Upper lobe of left lung (tissue), 6 donors: ENCODE measurements around the gene CYP26B1. TPM values are rescaled to one million over a fixed set of nuclear protein-coding genes. Genes with fewer than 3 reads are reported as not detected.
A peak's percentile ranks its signal among the peaks of the same experiment; 100 is the strongest.

Experiments used
- ATAC-seq, 2 donors: fragments of 200-7000 bp; cut with Tn5 transposase; one replicate each; pipeline ENCODE4 v1.9.1; 2022; ENCODE audit warnings: mild to moderate bottlenecking in 2 of 2, moderate library complexity in 2 of 2; ENCODE audit not compliant: low FRiP score in 2 of 2
- DNase-seq, 2 donors: peaks; one replicate each; pipeline ENCODE4 v3.0.0-alpha.2; 2019 to 2020
- H3K27ac ChIP-seq, 4 donors: fragments of 200-600 bp; sonication (generic); one replicate each; pipeline ENCODE4 v1.5.1; 2016 to 2019
- H3K27me3 ChIP-seq, 4 donors: fragments of 200-600 bp; sonication (generic); one replicate each; pipeline ENCODE4 v1.5.1; 2017 to 2019
- H3K36me3 ChIP-seq, 4 donors: fragments of 200-600 bp; sonication (generic); one replicate each; pipeline ENCODE4 v1.5.1; 2016 to 2019
- H3K4me1 ChIP-seq, 4 donors: fragments of 200-600 bp; sonication (generic); one replicate each; pipeline ENCODE4 v1.5.1; 2018 to 2019
- H3K4me3 ChIP-seq, 4 donors: fragments of 200-600 bp; sonication (generic); one replicate each; pipeline ENCODE4 v1.5.1; 2017 to 2019; ENCODE audit warnings: mild to moderate bottlenecking in 2 of 4, moderate library complexity in 1 of 4
- H3K9me3 ChIP-seq, 4 donors: fragments of 200-600 bp; sonication (generic); one replicate each; pipeline ENCODE4 v1.5.1; 2018 to 2019
- EP300 ChIP-seq, 4 donors: sonication (generic); formaldehyde crosslinking; IDR thresholded peaks; one replicate each; pipeline ENCODE4 v1.5.1; 2017; ENCODE audit warnings: antibody characterized with exemption in 4 of 4, control low read depth in 2 of 4
- POLR2A ChIP-seq, 4 donors: fragments of 450-650 bp; IDR thresholded peaks; one replicate each; pipeline ENCODE4 v1.5.1; 2016 to 2017; ENCODE audit warnings: antibody characterized with exemption in 4 of 4, mild to moderate bottlenecking in 2 of 4
- POLR2AphosphoS5 ChIP-seq, 2 donors: sonication (generic); formaldehyde crosslinking; IDR thresholded peaks; one replicate each; pipeline ENCODE4 v1.5.1; 2017; ENCODE audit warnings: antibody characterized with exemption in 2 of 2
- WGBS, 2 donors: methylation state at CpG; one replicate each; pipeline ENCODE4 v1.1.5; 2017 to 2018; 5-methylcytosine and 5-hydroxymethylcytosine counted together
- total RNA-seq, 6 donors: library from RNA; depleted of rRNA in 4 of 6; stranded (reverse); fragments of >200 nt in 4 of 6; gene quantifications; one replicate each; pipeline versions ENCODE4 v1.1.0 to v1.2.1, GENCODE V29; 2016 to 2021
- TF ChIP-seq, protein P1 (sequence below), 6 experiments: fragments of 450-650 bp in 4 of 6; fragments of 200-600 bp in 2 of 6; sonication (generic) in 2 of 6; IDR thresholded peaks; one replicate each; pipeline ENCODE4 v1.5.1; 2016 to 2019; ENCODE audit warnings: antibody characterized with exemption in 6 of 6
- donor health status: DM: no; HTN: no; CAD: no; lungs with moderate emphysema.
- donor health status: DM: no; HTN: yes; CAD: no; lungs with severe emphysema.

The CYP26B1 gene
- total RNA-seq, 6 donors from 2014 or later: 0.89 to 4.8 (median 4.5) TPM; not detected in 1

DNA sequence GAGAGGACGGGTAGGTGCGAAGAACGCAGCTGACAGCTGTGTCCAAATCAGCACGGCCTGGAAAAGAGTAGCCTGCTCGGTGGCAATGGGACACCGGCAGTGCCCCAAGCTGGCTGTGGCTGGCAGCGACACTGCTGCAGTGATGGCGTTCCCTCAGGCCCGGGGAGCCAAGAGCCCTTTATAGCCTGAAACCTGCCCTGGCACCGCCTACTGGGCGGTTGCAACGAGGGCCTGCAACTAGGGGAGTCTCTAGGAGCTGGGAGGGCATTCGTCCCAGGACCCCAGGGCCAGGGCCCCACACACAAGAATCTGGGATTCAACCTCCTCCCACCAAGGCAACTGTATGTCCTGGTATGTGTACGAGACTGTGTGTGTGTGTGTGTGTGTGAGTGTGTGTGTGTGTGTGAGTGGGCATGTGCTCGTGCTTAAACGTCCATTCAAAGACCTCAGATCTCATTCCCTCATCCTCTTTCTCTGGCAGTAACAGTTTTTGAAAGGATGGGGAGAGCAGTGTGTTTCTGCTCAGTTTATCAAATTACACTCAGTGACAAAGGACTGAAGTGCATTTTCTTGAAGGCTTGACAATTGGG lies 6.8 kb upstream of the CYP26B1 start:
- WGBS, 2 donors: 70 to 81% methylated on average over 14 to 16 of the region's 16 CpGs
- Histone ChIP-seq H3K9me3 (no peaks in the 10 kb centered on the region), H3K4me3 (no peak overlapping the region), H3K36me3 (no peaks in the 10 kb centered on the region), H3K4me1 (peaks cover 8 to 12% (median 11%) of the 10 kb centered on the region in 4 donors), H3K27me3 (peaks cover 0 to 10% (median 3%) of the 10 kb centered on the region in 4 donors), H3K27ac (no peak overlapping the region)
- DNase-seq (peak in 1 of 2 donors; percentile 57), ATAC-seq (no peak)
- TF ChIP-seq POLR2AphosphoS5 (IDR thresholded peaks at IDR 0.05) (no peak), EP300 (IDR thresholded peaks at IDR 0.05) (no peak), POLR2A (IDR thresholded peaks at IDR 0.05) (no peak)
- TF ChIP-seq, protein P1, sequence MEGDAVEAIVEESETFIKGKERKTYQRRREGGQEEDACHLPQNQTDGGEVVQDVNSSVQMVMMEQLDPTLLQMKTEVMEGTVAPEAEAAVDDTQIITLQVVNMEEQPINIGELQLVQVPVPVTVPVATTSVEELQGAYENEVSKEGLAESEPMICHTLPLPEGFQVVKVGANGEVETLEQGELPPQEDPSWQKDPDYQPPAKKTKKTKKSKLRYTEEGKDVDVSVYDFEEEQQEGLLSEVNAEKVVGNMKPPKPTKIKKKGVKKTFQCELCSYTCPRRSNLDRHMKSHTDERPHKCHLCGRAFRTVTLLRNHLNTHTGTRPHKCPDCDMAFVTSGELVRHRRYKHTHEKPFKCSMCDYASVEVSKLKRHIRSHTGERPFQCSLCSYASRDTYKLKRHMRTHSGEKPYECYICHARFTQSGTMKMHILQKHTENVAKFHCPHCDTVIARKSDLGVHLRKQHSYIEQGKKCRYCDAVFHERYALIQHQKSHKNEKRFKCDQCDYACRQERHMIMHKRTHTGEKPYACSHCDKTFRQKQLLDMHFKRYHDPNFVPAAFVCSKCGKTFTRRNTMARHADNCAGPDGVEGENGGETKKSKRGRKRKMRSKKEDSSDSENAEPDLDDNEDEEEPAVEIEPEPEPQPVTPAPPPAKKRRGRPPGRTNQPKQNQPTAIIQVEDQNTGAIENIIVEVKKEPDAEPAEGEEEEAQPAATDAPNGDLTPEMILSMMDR (IDR thresholded peaks at IDR 0.05): no peak

DNA sequence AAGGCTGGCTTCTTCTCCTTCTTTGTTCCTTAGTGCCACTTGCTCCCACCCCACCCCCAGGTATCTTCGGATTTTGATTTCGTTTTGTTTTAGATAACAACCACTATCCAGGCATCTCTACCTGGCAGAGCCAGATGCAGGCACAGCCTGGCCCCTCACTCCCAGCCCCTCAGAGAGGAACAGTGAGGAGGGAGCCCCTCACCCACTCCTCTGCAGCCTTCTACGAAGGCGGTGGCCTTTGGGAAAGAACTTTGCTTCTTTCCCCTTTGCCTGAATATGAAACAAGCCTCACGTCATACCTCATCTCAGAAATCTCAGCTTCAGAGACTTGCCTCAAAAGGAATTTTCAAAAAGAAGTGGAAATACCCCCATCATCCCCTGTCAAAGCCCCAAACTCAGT lies 6.3 kb upstream of the CYP26B1 start:
- ATAC-seq (no peak), DNase-seq (no peak)
- no peaks in the 10 kb centered on the region for H3K36me3 ChIP-seq
- H3K4me3 ChIP-seq: no peak overlapping the region
- H3K9me3 ChIP-seq: no peaks in the 10 kb centered on the region
- peaks cover 14 to 17% (median 16%) of the 10 kb centered on the region in 4 donors for H3K4me1 ChIP-seq
- TF ChIP-seq EP300 (IDR thresholded peaks at IDR 0.05): no peak
- 87 to 94% methylated on average over 5 of the region's 5 CpGs for WGBS, 2 donors
- H3K27ac ChIP-seq: no peak overlapping the region
- H3K27me3 ChIP-seq: peaks cover 0 to 15% (median 6%) of the 10 kb centered on the region in 4 donors

DNA sequence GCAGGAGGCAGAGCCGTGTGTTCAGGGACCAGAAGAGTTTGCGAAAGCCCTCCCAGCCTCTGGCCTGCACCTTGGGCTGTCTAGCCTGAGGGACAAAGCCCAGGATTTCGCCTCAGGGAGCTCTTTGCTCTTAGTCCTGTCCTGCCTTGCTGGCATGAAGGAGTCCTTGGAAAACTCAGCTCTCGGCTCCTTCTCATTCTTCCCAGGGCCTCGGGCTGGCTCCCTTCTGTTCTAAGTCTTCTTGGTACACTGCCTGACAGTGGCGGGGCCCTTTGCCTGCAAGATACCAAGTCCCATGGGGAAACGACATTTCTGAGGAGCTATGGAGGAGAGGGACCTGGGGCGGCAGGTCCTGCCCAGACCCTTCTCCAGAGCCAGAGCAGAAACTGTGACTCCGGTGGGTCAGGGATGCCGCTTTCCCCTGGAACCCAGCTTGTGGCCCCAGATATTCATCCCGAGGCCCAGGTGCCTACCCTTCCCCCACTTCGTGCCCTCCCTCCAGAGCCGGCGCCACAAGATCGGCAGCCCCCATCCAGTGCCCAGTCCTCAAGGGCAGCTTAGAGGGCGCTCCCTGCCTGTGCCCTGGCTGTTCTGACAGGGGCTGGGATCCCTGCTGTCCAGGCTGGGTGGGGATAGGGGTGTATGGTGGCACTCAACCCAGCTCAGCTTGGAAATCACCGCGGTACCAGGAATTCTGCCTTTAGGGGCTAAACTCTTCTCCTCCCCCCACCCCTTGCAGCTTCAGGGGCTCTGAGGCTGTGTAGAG lies 5.5 kb upstream of the CYP26B1 start:
- no peak for DNase-seq
- peaks cover under 1 to 16% (median 6%) of the 10 kb centered on the region in 4 donors for H3K27me3 ChIP-seq
- WGBS, 2 donors: 93 to 94% methylated on average over 9 to 18 of the region's 18 CpGs

DNA sequence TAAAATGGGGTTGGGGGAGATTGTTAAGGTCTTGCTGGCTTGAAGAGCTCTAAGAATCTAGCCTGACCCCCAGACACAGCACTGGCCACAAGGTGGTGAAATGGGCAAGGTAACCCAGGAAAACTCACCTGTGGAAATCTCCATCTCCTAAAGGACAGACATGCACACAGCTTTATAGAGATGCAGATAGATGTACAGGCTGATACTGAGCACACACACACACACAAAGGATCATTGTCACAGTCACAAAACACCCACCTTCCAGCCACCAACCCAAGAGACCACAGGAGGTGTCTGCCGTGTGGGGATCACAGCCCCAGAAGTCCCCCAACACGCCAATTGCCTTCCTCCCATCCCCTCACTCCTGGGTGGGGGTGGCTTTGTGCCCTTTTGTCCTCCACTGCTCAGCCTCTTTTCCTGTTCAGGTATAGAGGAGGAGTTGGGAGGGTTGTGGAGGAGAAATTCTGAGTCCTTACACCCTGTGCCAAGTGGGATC lies 3.2 kb upstream of the CYP26B1 start:
- H3K27me3 ChIP-seq: peaks cover 1 to 39% (median 26%) of the 10 kb centered on the region in 4 donors
- no peaks in the 10 kb centered on the region for H3K9me3 ChIP-seq
- TF ChIP-seq POLR2AphosphoS5 (IDR thresholded peaks at IDR 0.05) (no peak), EP300 (IDR thresholded peaks at IDR 0.05) (no peak), POLR2A (IDR thresholded peaks at IDR 0.05) (no peak)
- TF ChIP-seq, protein P1 (IDR thresholded peaks at IDR 0.05): no peak
- H3K4me3 ChIP-seq: no peak overlapping the region
- no peak overlapping the region for H3K27ac ChIP-seq
- DNase-seq (peak in 1 of 2 donors; percentile 8), ATAC-seq (no peak)
- peaks cover 29 to 45% (median 36%) of the 10 kb centered on the region in 4 donors for H3K4me1 ChIP-seq
- 62 to 68% methylated on average over 2 of the region's 2 CpGs for WGBS, 2 donors
- no peaks in the 10 kb centered on the region for H3K36me3 ChIP-seq

More for the DNA sequence above, 5.5 kb upstream of the CYP26B1 start:
- Histone ChIP-seq H3K9me3 (no peaks in the 10 kb centered on the region), H3K4me1 (peaks cover 15 to 22% (median 18%) of the 10 kb centered on the region in 4 donors), H3K27ac (no peak overlapping the region), H3K36me3 (no peaks in the 10 kb centered on the region), H3K4me3 (no peak overlapping the region)
- no peak for TF ChIP-seq EP300 (IDR thresholded peaks at IDR 0.05)
- TF ChIP-seq POLR2AphosphoS5 (IDR thresholded peaks at IDR 0.05): no peak
- TF ChIP-seq, protein P1 (IDR thresholded peaks at IDR 0.05): no peak
- ATAC-seq: no peak

DNA sequence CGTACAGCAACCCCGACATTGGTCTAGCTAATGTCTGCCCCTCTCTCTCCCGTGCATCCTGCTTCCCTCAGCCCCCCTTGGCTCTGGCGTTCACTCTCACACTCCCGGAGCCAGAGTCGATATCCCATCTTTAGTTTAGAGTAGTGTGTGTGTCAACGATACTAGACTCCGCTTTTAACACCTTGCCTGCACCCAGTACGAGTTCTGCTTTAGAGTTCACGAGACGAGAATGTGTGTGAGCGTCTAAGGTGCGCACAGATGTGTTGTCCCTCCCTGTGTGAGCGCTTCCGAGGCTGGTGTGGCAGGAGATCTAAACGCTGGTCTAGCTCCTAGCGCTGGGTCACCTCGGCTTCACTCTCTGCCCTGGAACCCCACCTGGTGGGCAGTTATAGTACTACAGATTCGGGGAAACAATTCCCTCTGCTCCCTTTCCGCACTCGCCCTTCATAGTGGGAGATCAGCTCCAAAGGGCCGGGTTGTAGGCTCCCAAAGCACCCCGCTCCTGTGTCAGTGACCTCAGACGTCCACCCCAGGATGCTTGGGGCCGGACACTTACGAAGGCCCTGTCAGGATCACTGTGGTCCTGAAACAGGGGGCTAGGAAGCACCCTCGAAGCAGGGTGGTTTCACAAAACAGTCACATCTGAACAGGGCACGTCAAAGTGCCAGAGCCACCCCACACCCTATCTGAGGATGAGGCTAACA lies 2.6 kb upstream of the CYP26B1 start:
- 6 to 14% methylated on average over 12 to 25 of the region's 28 CpGs for WGBS, 2 donors
- Histone ChIP-seq H3K4me1 (peaks cover 35 to 51% (median 42%) of the 10 kb centered on the region in 4 donors), H3K9me3 (no peaks in the 10 kb centered on the region), H3K36me3 (no peaks in the 10 kb centered on the region), H3K4me3 (peak overlapping the region in 3 of 4 donors; percentile 39 to 61 (median 57)), H3K27ac (no peak overlapping the region), H3K27me3 (peaks cover 1 to 45% (median 29%) of the 10 kb centered on the region in 4 donors)
- TF ChIP-seq EP300 (IDR thresholded peaks at IDR 0.05) (no peak), POLR2A (IDR thresholded peaks at IDR 0.05) (no peak), POLR2AphosphoS5 (IDR thresholded peaks at IDR 0.05) (no peak)
- TF ChIP-seq, protein P1 (IDR thresholded peaks at IDR 0.05): peak; percentile 72 to 94 (median 87)
- ATAC-seq (peak; percentile 83 to 86), DNase-seq (peak in 1 of 2 donors; percentile 61)
